ENCODE data around the gene OLR1. TPM values are rescaled to one million over a fixed set of nuclear protein-coding genes. Genes with fewer than 3 reads are reported as not detected.
A peak's percentile ranks its signal among the peaks of the same experiment; 100 is the strongest.

OLR1 gene
- total RNA-seq, 1 donor from 2014 or later, result 0.98 TPM

DNA sequence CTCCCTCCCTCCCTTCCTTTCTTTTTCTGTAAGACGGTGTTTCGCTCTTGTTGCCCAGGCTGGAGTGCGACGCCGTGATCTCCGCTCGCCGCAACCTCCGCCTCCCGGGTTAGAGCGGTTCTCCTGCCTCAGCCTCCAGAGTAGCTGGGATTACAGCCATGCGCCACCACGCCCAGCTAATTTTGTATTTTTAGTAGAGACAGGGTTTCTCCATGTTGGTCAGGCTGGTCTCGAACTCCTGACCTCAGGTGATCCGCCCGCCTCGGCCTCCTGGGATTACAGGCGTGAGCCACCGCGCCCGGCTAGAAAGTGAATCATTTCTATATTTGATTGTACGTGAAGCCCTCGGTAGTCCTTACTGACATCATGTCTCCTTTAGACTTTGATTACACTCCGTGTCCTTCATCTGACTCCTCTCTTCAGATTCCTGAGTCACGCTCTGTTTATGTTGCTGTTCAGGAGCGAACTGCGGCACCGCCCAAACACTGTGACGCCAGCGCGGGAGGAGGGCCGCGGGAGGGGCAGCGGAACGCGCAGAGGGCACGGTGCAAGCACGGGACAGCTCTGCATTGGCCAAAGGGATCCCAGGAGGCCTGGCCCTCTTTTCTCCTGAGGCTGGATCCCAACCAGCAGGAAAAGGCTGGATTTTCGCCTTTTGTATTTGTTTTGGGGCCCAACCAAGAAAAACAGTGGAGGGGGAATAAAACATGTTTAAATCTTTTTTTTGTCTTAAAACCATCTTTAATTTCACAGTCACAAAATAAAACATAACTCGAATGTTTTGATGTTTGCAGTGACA, 40.2 kb upstream of the OLR1 start:
- Histone ChIP-seq H3K4me1 (ENCODE audit: insufficient read depth, low read length) (peaks cover 7% of the 10 kb centered on the region), H3K9me3 (ENCODE audit: insufficient read depth, low read depth, low read length) (no peaks in the 10 kb centered on the region), H2AFZ (ENCODE audit: low read depth, low read length) (no peak overlapping the region), H3K27me3 (ENCODE audit: insufficient read depth, low read length) (no peaks in the 10 kb centered on the region), H3K36me3 (ENCODE audit: insufficient read depth, low read length) (no peaks in the 10 kb centered on the region), H4K20me1 (ENCODE audit: insufficient read depth, low read length) (peaks cover 13% of the 10 kb centered on the region), H3K4me3 (ENCODE audit: insufficient read depth, low read depth, low read length) (peak overlapping the region; percentile 92), H3K27ac (ENCODE audit: low read depth, low read length) (peak overlapping the region; percentile 99), H3K4me2 (ENCODE audit: low read length) (peak overlapping the region; percentile 96), H3K79me2 (ENCODE audit: insufficient read depth, low read length) (peaks cover 31% of the 10 kb centered on the region), H3K9ac (ENCODE audit: low read length) (peak overlapping the region; percentile 99)
- FAIRE-seq, result peak; percentile 47
- DNase-seq (ENCODE audit: low read depth), result peak; percentile 99
- peak overlapping the region; percentile 97 for H3K4me3 Mint-ChIP-seq (ENCODE audit: unreplicated experiment)
- peaks cover 5% of the 10 kb centered on the region for H3K4me1 Mint-ChIP-seq (ENCODE audit: low read depth, unreplicated experiment)
- no peaks in the 10 kb centered on the region for H3K9me3 Mint-ChIP-seq (ENCODE audit: unreplicated experiment)
- no peaks in the 10 kb centered on the region for H3K27me3 Mint-ChIP-seq (ENCODE audit: low read depth, unreplicated experiment)
- H3K27ac Mint-ChIP-seq (ENCODE audit: unreplicated experiment), result peak overlapping the region; percentile 100
- no peaks in the 10 kb centered on the region for H3K36me3 Mint-ChIP-seq (ENCODE audit: low read depth, unreplicated experiment)
- no peak for TF ChIP-seq EZH2 (IDR thresholded peaks at IDR 0.05; ENCODE audit: insufficient read depth, low read length)
- TF ChIP-seq, protein P1, sequence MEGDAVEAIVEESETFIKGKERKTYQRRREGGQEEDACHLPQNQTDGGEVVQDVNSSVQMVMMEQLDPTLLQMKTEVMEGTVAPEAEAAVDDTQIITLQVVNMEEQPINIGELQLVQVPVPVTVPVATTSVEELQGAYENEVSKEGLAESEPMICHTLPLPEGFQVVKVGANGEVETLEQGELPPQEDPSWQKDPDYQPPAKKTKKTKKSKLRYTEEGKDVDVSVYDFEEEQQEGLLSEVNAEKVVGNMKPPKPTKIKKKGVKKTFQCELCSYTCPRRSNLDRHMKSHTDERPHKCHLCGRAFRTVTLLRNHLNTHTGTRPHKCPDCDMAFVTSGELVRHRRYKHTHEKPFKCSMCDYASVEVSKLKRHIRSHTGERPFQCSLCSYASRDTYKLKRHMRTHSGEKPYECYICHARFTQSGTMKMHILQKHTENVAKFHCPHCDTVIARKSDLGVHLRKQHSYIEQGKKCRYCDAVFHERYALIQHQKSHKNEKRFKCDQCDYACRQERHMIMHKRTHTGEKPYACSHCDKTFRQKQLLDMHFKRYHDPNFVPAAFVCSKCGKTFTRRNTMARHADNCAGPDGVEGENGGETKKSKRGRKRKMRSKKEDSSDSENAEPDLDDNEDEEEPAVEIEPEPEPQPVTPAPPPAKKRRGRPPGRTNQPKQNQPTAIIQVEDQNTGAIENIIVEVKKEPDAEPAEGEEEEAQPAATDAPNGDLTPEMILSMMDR (IDR thresholded peaks at IDR 0.05; ENCODE audit: insufficient read depth, low read depth, low read length), result no peak

DNA sequence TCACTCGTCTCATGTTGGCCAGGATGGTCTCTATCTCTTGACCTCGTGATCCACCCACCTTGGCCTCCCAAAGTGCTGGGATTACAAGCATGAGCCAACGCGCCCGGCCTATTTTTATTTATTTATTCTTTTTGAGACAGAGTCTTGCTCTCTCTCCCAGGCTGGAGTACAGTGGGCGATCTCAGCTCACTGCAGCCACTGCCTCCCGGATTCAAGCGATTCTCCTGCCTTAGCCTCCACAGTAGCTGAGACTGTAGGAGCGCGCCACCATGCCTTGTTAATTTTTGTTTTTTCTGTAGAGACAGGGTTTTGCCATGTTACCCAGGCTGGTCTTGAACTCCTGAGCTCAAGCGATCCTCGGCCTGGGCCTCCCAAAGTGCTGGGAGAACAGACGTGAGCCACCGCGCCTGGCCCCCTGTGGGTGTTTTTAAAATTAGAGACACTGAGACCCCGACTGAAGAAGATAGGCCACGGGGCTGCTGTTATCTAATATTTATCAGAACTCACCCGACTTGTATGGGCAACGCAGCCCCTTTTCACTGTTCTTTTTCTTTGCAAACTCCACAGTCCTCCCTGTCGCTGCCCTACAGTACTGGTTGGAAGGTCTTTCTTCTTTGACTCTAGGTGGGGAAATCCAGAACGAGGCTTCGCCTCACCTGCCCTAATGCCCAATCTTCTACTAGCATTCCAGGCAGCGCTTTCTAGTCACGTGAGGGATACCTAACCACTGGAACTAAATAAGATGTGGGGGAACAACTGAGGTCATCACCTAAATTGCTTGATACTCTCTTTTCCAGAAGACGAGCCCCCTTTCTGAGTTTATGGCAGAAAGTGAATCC, 39.4 kb upstream of the OLR1 start:
- TF ChIP-seq, protein P1 (IDR thresholded peaks at IDR 0.05; ENCODE audit: insufficient read depth, low read depth, low read length), result no peak
- no peak for TF ChIP-seq EZH2 (IDR thresholded peaks at IDR 0.05; ENCODE audit: insufficient read depth, low read length)
- H3K27ac Mint-ChIP-seq (ENCODE audit: unreplicated experiment), result peak overlapping the region; percentile 88
- no peak overlapping the region for H3K9ac ChIP-seq (ENCODE audit: low read length)

More for the DNA sequence above, 39.4 kb upstream of the OLR1 start:
- Histone ChIP-seq H3K36me3 (ENCODE audit: insufficient read depth, low read length) (no peaks in the 10 kb centered on the region), H3K79me2 (ENCODE audit: insufficient read depth, low read length) (peaks cover 24% of the 10 kb centered on the region), H3K9me3 (ENCODE audit: insufficient read depth, low read depth, low read length) (no peaks in the 10 kb centered on the region), H3K4me3 (ENCODE audit: insufficient read depth, low read depth, low read length) (no peak overlapping the region), H3K4me2 (ENCODE audit: low read length) (no peak overlapping the region), H3K4me1 (ENCODE audit: insufficient read depth, low read length) (peaks cover 7% of the 10 kb centered on the region), H4K20me1 (ENCODE audit: insufficient read depth, low read length) (peaks cover 13% of the 10 kb centered on the region), H3K27ac (ENCODE audit: low read depth, low read length) (peak overlapping the region; percentile 99), H3K27me3 (ENCODE audit: insufficient read depth, low read length) (no peaks in the 10 kb centered on the region), H2AFZ (ENCODE audit: low read depth, low read length) (no peak overlapping the region)
- no peak for FAIRE-seq
- H3K9me3 Mint-ChIP-seq (ENCODE audit: unreplicated experiment), result no peaks in the 10 kb centered on the region
- peak overlapping the region; percentile 40 for H3K4me3 Mint-ChIP-seq (ENCODE audit: unreplicated experiment)
- H3K27me3 Mint-ChIP-seq (ENCODE audit: low read depth, unreplicated experiment), result no peaks in the 10 kb centered on the region
- no peaks in the 10 kb centered on the region for H3K36me3 Mint-ChIP-seq (ENCODE audit: low read depth, unreplicated experiment)
- no peak for DNase-seq (ENCODE audit: low read depth)
- peaks cover 5% of the 10 kb centered on the region for H3K4me1 Mint-ChIP-seq (ENCODE audit: low read depth, unreplicated experiment)
